SK-N-MC (cell line): ENCODE measurements around the gene TRMT112.

ENCODE experiments used
- EZH2 ChIP-seq: fragments of 200-600 bp; sonication (generic); IDR thresholded peaks from one replicate; pipeline ENCODE4 v1.6.1; 2017; ENCODE audit warnings: antibody characterized with exemption
- POLR2AphosphoS5 ChIP-seq: IDR thresholded peaks from 2 replicates; pipeline ENCODE4 v1.6.1; 2012; ENCODE audit warnings: mild to moderate bottlenecking, low read depth, low read length, borderline replicate concordance

- TF ChIP-seq POLR2AphosphoS5 = peak; percentile 37; the same call in 1 of the 2 replicates
- TF ChIP-seq EZH2 = no peak
Observed at GRCh38 chr11:64358907-64359711, 41.8 kb upstream of the TRMT112 start, which contains the start of gene RPS6KA4.
